ENCODE measurements around the gene CIZ1. TPM values are rescaled to one million over a fixed set of nuclear protein-coding genes. Genes with fewer than 3 reads are reported as not detected.

Gene CIZ1
- total RNA-seq, 1 experiment from 2014 or later: 93.7 TPM

DNA sequence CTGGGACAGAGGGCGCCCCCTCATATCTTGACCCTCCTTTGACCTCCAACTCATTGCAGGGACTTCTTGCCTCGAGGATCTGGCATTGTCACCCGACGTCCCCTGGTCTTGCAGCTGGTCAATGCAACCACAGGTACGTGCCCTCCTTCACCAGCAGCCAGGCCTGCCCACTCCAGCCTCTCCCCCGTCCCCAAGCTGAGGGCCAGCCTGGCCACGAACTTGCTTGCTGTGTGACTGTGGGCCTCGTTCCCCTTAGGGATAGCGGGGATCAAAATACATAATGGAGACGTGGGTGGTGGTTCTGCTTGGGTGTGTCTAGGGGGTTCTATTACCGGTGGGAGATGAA, 26.8 kb upstream of the CIZ1 start:
- CTCF ChIA-PET: no interaction called here
- no peaks in the 10 kb centered on the region for H3K4me1 Mint-ChIP-seq (ENCODE audit: low read depth, unreplicated experiment)
- peak overlapping the region; percentile 41 for H3K27ac Mint-ChIP-seq (ENCODE audit: unreplicated experiment)
- peak overlapping the region; percentile 56 for H3K4me3 Mint-ChIP-seq (ENCODE audit: low read depth, unreplicated experiment)
- TF ChIP-seq, protein P1, sequence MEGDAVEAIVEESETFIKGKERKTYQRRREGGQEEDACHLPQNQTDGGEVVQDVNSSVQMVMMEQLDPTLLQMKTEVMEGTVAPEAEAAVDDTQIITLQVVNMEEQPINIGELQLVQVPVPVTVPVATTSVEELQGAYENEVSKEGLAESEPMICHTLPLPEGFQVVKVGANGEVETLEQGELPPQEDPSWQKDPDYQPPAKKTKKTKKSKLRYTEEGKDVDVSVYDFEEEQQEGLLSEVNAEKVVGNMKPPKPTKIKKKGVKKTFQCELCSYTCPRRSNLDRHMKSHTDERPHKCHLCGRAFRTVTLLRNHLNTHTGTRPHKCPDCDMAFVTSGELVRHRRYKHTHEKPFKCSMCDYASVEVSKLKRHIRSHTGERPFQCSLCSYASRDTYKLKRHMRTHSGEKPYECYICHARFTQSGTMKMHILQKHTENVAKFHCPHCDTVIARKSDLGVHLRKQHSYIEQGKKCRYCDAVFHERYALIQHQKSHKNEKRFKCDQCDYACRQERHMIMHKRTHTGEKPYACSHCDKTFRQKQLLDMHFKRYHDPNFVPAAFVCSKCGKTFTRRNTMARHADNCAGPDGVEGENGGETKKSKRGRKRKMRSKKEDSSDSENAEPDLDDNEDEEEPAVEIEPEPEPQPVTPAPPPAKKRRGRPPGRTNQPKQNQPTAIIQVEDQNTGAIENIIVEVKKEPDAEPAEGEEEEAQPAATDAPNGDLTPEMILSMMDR (IDR thresholded peaks at IDR 0.05; ENCODE audit: unreplicated experiment): no peak
- H3K36me3 Mint-ChIP-seq (ENCODE audit: insufficient read depth, unreplicated experiment): peaks cover 10% of the 10 kb centered on the region
- DNase-seq: no peak
- H3K27me3 Mint-ChIP-seq (ENCODE audit: unreplicated experiment): no peaks in the 10 kb centered on the region
- intact Hi-C loops (cut with micrococcal nuclease; ENCODE audit: unreplicated experiment): no loop called here
- BruUV-seq (replicated peaks): no TSS peak
- no peaks in the 10 kb centered on the region for H3K9me3 Mint-ChIP-seq (ENCODE audit: low read depth, unreplicated experiment)

DNA sequence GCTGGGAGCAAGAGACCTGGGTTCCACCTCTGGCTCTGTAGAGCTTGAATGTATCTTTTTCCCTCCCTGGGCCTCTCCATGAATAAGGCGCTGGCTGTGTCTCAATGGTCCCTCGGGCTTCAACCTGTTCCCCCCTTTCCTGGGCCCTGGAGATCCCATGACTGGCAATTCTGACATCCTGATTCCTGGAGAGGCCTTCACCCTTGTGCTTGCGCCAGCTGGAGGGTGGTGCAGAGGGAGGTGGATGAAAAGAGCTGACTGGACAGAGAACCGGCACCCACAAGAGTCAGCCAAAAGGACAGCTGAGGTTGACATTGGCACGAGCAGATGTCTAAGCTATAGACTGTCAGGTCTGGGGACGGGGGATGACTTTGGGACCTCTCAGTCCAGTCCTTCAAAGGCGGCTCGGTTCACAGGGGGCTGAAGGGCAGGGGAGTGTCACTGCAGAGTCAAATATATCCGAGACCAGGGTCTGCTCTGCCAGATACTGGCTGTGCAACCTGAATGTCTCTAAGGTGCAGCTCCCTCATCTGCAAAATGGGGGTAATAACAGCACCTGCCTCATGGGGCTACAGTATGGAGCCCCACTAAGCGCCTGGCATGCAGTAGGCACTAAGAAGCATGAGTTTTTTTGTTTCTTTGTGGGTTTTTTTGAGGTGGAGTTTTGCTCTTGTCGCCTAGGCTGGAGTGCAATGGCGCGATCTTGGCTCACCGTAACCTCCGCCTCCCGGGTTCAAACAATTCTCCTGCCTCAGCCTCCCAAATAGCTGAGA, 25.6 kb upstream of the CIZ1 start:
- DNase-seq: no peak

DNA sequence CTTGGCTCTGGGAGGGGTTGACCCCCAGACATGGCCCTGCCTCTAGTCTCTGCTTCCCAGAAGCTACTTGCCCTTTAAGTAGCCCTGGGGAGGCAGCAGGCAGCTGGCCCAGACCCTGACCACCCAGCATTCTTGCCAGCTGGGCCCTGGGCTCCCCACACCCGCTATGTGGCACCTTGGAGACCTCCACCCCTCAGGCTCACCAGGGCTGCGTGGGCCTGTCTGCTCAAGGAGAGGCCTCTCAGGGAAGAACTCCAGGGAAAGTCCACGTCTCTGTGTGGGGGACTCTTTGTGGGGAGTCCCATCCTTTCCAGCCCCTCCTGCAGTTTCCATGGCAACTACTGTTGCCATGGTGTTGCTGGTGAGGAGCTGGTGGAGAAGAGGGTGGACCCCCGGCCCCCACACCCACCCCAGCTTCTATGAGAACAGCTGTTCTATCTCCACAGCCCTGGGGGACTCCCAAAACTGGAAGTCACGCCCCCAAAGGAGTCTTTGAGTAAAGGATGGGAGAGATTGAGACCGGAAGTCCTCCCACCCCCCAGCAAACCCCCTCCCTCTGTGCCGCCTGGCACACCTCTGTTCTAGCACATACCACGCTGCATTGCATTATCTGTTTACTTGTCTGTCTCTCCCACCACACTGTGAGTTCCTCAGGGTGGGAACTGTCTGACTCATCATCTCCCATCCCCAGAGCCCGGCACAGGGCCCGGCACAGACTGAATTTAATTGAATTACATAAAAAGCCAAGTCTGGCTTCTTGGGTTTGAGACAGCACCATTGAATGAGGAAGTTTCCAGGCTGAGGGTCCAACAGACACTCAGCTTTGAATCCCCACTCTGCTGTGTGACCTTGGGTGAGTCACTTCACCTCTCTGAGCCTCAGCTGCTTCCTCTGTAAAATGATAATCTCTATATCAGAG, 24.4 kb upstream of the CIZ1 start:
- no TSS peak for BruUV-seq (replicated peaks)
- no peak for DNase-seq
- CTCF ChIA-PET: no interaction called here
- no peak overlapping the region for H3K4me3 Mint-ChIP-seq (ENCODE audit: low read depth, unreplicated experiment)
- intact Hi-C loops (cut with micrococcal nuclease; ENCODE audit: unreplicated experiment): no loop called here
- H3K36me3 Mint-ChIP-seq (ENCODE audit: insufficient read depth, unreplicated experiment): peaks cover 16% of the 10 kb centered on the region
- no peaks in the 10 kb centered on the region for H3K9me3 Mint-ChIP-seq (ENCODE audit: low read depth, unreplicated experiment)
- H3K27ac Mint-ChIP-seq (ENCODE audit: unreplicated experiment): no peak overlapping the region
- TF ChIP-seq, protein P1 (IDR thresholded peaks at IDR 0.05; ENCODE audit: unreplicated experiment): no peak
- no peaks in the 10 kb centered on the region for H3K27me3 Mint-ChIP-seq (ENCODE audit: unreplicated experiment)
- H3K4me1 Mint-ChIP-seq (ENCODE audit: low read depth, unreplicated experiment): peaks cover 19% of the 10 kb centered on the region

More for the DNA sequence above, 25.6 kb upstream of the CIZ1 start:
- H3K9me3 Mint-ChIP-seq (ENCODE audit: low read depth, unreplicated experiment): no peaks in the 10 kb centered on the region
- no peak overlapping the region for H3K27ac Mint-ChIP-seq (ENCODE audit: unreplicated experiment)
- no peaks in the 10 kb centered on the region for H3K27me3 Mint-ChIP-seq (ENCODE audit: unreplicated experiment)
- CTCF ChIA-PET: interaction anchor here (0.6 kb wide), 1 partner anchor 23 kb away, joined by 3 read pairs; no protein-coding TSS in a partner anchor
- BruUV-seq (replicated peaks): no TSS peak
- intact Hi-C loops (cut with micrococcal nuclease; ENCODE audit: unreplicated experiment): no loop called here
- peaks cover 7% of the 10 kb centered on the region for H3K4me1 Mint-ChIP-seq (ENCODE audit: low read depth, unreplicated experiment)
- H3K4me3 Mint-ChIP-seq (ENCODE audit: low read depth, unreplicated experiment): no peak overlapping the region
- TF ChIP-seq, protein P1 (IDR thresholded peaks at IDR 0.05; ENCODE audit: unreplicated experiment): no peak
- peaks cover 11% of the 10 kb centered on the region for H3K36me3 Mint-ChIP-seq (ENCODE audit: insufficient read depth, unreplicated experiment)

DNA sequence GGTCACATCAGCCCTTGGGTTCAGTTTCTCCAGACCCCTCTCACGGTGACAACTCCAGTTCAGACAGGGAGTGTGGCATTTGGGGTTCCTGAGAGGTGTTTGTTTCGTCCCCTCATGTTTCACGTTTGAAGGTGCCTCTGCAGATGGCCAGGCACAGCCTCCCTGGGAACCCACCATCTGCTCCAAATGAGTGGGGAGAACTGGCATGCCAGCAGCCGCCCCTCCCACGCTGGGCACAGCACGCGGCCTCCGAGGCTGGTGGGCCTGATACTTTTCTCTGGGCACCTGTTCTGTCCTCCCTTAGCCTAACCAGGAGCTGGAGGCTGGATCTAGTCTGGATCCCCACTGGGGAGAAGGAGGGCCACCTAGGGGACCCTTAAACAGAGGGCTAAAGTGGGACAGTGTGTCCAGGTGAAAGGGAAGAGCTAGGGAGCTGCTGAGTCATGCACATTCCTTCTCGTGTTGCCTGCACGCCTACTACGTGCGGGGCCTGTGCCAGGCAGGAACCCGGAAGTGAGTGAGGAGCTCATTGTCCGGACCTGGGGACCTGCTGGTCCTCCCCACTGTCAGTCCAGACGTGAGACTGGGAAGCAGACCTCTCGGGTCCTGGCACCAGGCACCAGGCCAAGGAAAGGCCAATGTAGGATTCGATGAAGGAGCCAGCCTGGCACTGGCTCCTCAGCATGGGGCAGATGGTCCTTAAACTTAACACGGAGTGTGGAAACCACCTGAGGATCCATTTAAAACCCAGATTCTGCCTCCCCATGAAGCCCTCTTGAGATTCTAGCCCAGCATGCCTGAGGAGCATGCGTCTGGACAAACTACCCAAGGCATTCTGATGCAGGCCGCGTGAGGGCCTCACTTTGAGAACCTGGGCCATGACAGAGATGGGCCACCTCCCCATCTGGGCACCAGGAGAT, 23.5 kb upstream of the CIZ1 start:
- H3K27ac Mint-ChIP-seq (ENCODE audit: unreplicated experiment): no peak overlapping the region
- TF ChIP-seq, protein P1 (IDR thresholded peaks at IDR 0.05; ENCODE audit: unreplicated experiment): no peak
- H3K4me3 Mint-ChIP-seq (ENCODE audit: low read depth, unreplicated experiment): no peak overlapping the region
- no peaks in the 10 kb centered on the region for H3K9me3 Mint-ChIP-seq (ENCODE audit: low read depth, unreplicated experiment)
- H3K36me3 Mint-ChIP-seq (ENCODE audit: insufficient read depth, unreplicated experiment): peaks cover 16% of the 10 kb centered on the region
- peaks cover 23% of the 10 kb centered on the region for H3K4me1 Mint-ChIP-seq (ENCODE audit: low read depth, unreplicated experiment)
- intact Hi-C loops (cut with micrococcal nuclease; ENCODE audit: unreplicated experiment): no loop called here
- H3K27me3 Mint-ChIP-seq (ENCODE audit: unreplicated experiment): no peaks in the 10 kb centered on the region
- CTCF ChIA-PET: no interaction called here
- no TSS peak for BruUV-seq (replicated peaks)
- peak; percentile 36 for DNase-seq

Measured in Calu3 (cell line).